DMS114 treated with DMSO at 0.1 percent for 48 hours (cell line): Measurements from ENCODE around the gene HSPE1.
A peak's percentile ranks its signal among the peaks of the same experiment; 100 is the strongest.
"Not testable (repeated sequence)": the region's sequence is repeated elsewhere in the genome, so short reads cannot be mapped to it uniquely, and the experiment has no call there.

Experiments
- DNase-seq: peaks from one replicate; lab custom pipeline; 2025; ENCODE audit not compliant: unreplicated experiment; lab: John Stamatoyannopoulos, UW

HSPE1 gene

GRCh38 chr2:197499594-197500502 is at the start of gene HSPE1, which contains the start of gene HSPD1:
Gene HSPE1 (plus strand): TSS chr2:197500379. CDS start chr2:197500437, 58 bp downstream.
Gene HSPD1 (minus strand): TSS chr2:197499840. CDS start chr2:197498848, 992 bp downstream.
- DNase-seq: peak; percentile 94

DNA sequence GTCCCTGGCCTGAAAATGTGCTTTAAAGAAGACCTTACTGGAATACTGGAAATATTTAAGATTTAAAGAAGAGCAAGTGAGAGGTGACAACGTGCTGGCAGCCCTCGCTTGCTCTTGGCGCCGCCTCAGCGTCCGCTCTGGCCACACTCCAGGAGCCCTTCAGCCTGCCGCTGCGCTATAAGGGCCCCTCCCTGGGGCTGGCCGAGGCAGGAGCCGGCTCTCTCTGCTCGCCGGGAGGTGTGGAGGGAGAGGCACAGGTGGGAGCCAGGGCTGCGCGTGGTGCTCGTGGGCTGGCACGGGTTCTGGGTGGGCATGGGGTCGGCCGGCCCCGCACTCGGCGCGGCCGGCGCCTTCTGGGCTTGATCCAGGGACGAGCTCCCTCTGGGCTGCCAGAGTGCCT is 49.7 kb upstream of the HSPE1 start:
- DNase-seq: no peak

DNA sequence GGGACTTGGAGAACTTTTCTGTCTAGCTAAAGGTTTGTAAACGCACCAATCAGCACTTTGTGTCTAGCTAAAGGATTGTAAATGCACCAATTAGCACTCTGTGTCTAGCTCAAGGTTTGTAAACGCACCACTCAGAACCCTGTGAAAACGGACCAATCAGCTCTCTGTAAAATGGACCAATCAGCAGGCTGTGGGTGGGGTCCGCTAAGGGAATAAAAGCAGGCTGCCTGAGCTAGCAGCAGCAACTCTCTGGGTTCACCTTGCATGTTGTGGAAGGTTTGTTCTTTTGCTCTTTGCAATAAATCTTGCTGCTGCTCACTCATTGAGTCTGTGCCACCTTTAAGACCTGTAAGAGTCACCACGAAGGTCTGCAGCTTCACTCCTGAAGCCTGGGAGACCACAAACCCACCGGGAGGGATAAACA is 49.2 kb upstream of the HSPE1 start:
- DNase-seq: not testable (repeated sequence)

DNA sequence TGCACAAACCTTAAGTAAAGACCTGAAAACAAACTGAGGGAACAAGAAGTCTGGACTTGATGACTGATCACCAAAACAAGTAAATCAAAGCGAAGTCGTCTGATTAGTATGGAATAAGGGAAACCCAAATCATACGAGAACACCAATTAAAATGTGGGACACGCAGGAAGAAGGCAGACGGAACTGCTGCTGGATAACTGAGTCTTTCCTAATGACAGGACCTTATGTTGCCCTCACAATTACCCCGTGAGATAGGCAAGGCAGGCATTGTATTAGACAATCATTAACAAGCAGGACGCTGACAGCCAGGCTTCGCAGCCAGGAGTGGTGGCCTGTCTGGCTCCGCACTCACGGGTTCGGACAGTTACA is 47.4 kb upstream of the HSPE1 start:
- peak; percentile 68 for DNase-seq

GRCh38 chr2:197453123-197453913 is 46.9 kb upstream of the HSPE1 start, which contains the start of gene COQ10B:
Gene COQ10B (plus strand): TSS chr2:197453552. CDS start chr2:197453561, 9 bp downstream.
- peak; percentile 98 for DNase-seq

GRCh38 chr2:197453914-197454398 is 46.2 kb upstream of the HSPE1 start:
- peak; percentile 40 for DNase-seq

- DNase-seq: no peak
These were observed 45.3 kb upstream of the HSPE1 start for GRCh38 chr2:197454923-197455322.

GRCh38 chr2:197455428-197455827 is 44.8 kb upstream of the HSPE1 start:
- DNase-seq: no peak

- DNase-seq: no peak
These were observed 39.5 kb upstream of the HSPE1 start for GRCh38 chr2:197460649-197461048.

DNA sequence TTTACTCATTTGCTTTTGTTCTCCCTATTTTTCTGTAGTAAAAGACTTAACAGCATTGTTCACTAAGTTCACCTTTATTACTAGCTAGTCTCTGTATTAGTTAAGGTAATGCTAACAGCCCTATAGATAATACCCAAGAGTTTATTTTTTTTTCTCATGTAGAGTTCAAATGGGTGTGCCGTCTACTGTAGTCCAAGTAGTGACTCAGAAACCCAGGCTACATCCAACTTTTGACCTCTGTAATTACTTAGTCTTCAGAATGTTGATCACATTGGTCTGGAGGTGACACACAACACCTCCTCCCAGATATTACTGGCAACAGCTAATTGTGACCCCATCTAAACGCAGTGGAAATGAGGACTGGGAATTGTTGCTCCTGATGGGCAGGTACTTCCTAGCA is 39.1 kb upstream of the HSPE1 start:
- no peak for DNase-seq

GRCh38 chr2:197464175-197464574 is 36.0 kb upstream of the HSPE1 start:
- DNase-seq: no peak

DNA sequence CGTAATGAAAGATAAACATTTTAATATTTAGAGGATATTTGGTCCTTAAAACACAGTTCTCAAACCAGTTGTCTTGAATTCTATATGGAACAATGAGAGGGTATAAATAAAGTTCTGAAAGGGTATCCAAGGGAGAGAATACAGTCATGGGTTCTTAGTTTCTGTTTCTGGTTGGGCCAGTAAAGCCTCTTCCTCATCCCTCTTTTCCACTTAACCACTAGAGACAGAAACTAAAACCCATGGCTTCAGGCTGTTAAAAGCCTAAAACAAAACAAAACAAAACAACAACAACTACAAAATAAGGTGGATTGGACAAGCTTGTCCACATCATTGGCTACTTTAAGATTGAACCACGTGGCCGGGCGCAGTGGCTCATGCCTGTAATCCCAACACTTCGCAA is 28.0 kb upstream of the HSPE1 start:
- DNase-seq: no peak

DNA sequence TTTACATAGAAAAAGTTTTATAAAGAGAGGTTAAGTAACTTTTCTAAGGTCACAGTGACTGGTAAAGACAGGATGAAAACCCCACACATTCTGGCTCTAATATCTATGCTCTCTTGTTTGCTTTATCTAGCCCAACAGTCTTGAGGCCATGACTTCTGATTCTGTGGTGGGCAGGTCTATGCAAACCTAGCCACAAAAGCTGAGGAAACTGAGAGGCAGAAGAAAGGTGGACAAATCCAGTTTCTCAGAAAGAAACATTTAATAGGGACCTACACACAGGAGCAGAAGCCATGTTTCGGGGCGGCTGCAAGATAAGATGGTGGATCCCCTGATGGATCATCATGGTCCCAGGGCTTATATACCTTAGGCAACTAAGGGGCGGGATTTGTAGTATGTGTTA is 22.4 kb upstream of the HSPE1 start:
- DNase-seq: no peak

GRCh38 chr2:197480165-197481036 is 19.8 kb upstream of the HSPE1 start:
- DNase-seq: no peak

- not testable (repeated sequence) for DNase-seq
These were observed 15.9 kb upstream of the HSPE1 start for GRCh38 chr2:197484248-197484647.

DNA sequence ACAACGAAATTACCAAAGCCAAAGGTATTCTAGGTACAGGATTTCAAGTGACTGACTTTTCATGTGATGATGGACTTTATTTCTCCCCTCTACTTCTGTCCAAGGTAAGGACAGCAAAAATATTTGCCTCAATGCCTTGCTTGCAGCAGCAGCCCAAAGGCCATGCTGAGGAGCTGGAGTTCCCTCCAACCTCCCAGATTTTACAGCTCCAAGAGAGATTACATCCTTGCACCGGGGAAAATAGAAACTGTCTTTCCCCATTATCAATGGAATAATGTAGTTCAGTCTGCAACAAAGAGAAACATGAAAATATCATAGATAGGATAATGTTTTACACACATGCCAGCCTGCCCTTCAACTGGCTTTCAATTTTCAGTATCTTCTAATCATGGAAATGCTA is 14.0 kb upstream of the HSPE1 start:
- DNase-seq: no peak

DNA sequence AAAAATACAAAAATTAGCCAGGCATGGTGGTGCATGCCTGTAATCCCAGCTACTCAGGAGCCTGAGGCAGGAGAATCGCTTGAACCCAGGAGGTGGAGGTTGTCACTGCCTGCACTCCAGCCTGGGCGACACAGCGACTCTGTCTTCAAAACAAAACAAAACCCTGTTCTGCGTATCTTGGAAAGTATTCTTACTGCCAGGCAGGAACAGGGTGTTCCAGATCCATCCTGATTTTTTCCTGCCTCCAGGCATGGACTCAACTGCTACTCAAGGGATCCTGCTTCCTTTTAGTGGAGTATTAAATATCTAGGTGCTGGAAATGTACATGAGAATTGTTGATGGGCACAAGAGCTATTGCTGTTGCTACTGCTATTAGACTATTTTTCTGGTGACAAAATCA is 12.8 kb upstream of the HSPE1 start:
- DNase-seq: no peak

- DNase-seq: no peak
These were observed 4.6 kb upstream of the HSPE1 start for GRCh38 chr2:197495433-197496134.

- DNase-seq: no peak
These were observed 3.5 kb upstream of the HSPE1 start for GRCh38 chr2:197496695-197497094.

DNA sequence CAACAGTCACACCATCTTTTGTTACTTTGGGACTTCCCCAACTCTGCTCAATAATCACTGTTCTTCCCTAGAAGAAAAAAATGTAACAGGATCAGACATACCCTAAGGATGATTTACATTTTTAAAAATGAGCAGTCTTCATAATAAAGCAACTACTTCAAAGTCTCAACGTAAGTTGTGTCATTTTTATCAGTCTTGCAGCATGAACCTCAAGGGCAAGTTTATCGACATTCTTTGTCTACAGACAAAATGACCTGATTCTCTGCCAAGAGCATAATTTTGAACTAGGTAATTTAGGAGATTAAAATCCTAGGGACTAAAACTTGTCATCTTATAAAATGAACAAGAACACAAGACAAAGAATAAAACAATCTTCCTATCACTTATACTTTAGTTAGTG is 2.9 kb upstream of the HSPE1 start:
- DNase-seq: no peak
